Body of pancreas (tissue), 4 donors: ENCODE results near the gene HPX. TPM values are rescaled to one million over a fixed set of nuclear protein-coding genes. Genes with fewer than 3 reads are reported as not detected.

Source experiments
- ATAC-seq: fragments of 150-250 bp; one replicate; pipeline ENCODE4 v1.9.1; 2016
- DNase-seq, 4 donors: peaks; one replicate each; pipeline ENCODE4 v3.0.0-alpha.2; 2019
- H3K27ac ChIP-seq, 4 donors: fragments of 200-600 bp; sonication (generic); 1 replicate in 3 of 4; 2 replicates in 1 of 4; pipeline versions ENCODE4 v1.5.1 to v1.6.1; 2016 to 2019; ENCODE audit warnings: mild to moderate bottlenecking in 1 of 4, mixed read lengths in 1 of 4, moderate library complexity in 1 of 4
- H3K27me3 ChIP-seq, 2 donors: fragments of 200-600 bp; sonication (generic); one replicate each; pipeline ENCODE4 v1.6.0; 2016; ENCODE audit warnings: mild to moderate bottlenecking in 1 of 2
- H3K36me3 ChIP-seq, 2 donors: fragments of 200-600 bp; sonication (generic); replicated peaks in 1 of 2; 2 replicates each; pipeline ENCODE4 v1.5.1; 2016; ENCODE audit warnings: low read depth in 2 of 2; ENCODE audit not compliant: insufficient read depth in 1 of 2
- H3K4me1 ChIP-seq: fragments of 200-600 bp; sonication (generic); one replicate; pipeline ENCODE4 v1.6.0; 2016
- H3K4me3 ChIP-seq, 2 donors: fragments of 200-600 bp; sonication (generic); 1 replicate in 1 of 2; 2 replicates in 1 of 2; pipeline ENCODE4 v1.5.1; 2016 to 2019
- H3K9me3 ChIP-seq, 3 donors: fragments of 200-600 bp; sonication (generic); 1 replicate in 2 of 3; 2 replicates in 1 of 3; pipeline ENCODE4 v1.5.1; 2016
- POLR2A ChIP-seq, 3 donors: fragments of 450-650 bp; IDR thresholded peaks; one replicate each; pipeline ENCODE4 v1.6.1; 2016; ENCODE audit warnings: antibody characterized with exemption in 3 of 3, mild to moderate bottlenecking in 2 of 3
- WGBS, 2 donors: methylation state at CpG; one replicate each; pipeline ENCODE4 v1.1.5; 2017; 5-methylcytosine and 5-hydroxymethylcytosine counted together
- intact Hi-C: fragments of 100-400 bp; cut with DNase I; formaldehyde crosslinking; loops from one replicate; pipeline ENCODE4 v1.15.1; 2023
- total RNA-seq, 2 donors: library from RNA; depleted of rRNA; stranded (reverse); fragments of >200 nt; gene quantifications; one replicate each; pipeline ENCODE4 v1.1.0, GENCODE V29; 2016
- TF ChIP-seq, protein P1 (sequence below), 7 experiments: fragments of 450-650 bp in 4 of 7; fragments of 200-600 bp in 3 of 7; sonication (generic) in 3 of 7; IDR thresholded peaks; one replicate each; pipeline ENCODE4 v1.5.1; 2016 to 2019; ENCODE audit warnings: antibody characterized with exemption in 7 of 7

Gene HPX
- total RNA-seq, 2 donors from 2014 or later, result 1.3 TPM; not detected in 1

GRCh38 chr11:6472934-6473333, 32.1 kb upstream of the HPX start:
- intact Hi-C loops, result no loop called here
- peak overlapping the region in 1 of 4 donors; percentile 96 for H3K27ac ChIP-seq

GRCh38 chr11:6469599-6469998, 28.8 kb upstream of the HPX start:
- no peaks in the 10 kb centered on the region for H3K9me3 ChIP-seq
- no peak overlapping the region for H3K4me3 ChIP-seq
- no peak for DNase-seq
- no peaks in the 10 kb centered on the region for H3K27me3 ChIP-seq
- H3K36me3 ChIP-seq, result no peaks in the 10 kb centered on the region
- TF ChIP-seq, protein P1, sequence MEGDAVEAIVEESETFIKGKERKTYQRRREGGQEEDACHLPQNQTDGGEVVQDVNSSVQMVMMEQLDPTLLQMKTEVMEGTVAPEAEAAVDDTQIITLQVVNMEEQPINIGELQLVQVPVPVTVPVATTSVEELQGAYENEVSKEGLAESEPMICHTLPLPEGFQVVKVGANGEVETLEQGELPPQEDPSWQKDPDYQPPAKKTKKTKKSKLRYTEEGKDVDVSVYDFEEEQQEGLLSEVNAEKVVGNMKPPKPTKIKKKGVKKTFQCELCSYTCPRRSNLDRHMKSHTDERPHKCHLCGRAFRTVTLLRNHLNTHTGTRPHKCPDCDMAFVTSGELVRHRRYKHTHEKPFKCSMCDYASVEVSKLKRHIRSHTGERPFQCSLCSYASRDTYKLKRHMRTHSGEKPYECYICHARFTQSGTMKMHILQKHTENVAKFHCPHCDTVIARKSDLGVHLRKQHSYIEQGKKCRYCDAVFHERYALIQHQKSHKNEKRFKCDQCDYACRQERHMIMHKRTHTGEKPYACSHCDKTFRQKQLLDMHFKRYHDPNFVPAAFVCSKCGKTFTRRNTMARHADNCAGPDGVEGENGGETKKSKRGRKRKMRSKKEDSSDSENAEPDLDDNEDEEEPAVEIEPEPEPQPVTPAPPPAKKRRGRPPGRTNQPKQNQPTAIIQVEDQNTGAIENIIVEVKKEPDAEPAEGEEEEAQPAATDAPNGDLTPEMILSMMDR (IDR thresholded peaks at IDR 0.05), result no peak
- TF ChIP-seq POLR2A (IDR thresholded peaks at IDR 0.05), result no peak
- peaks cover 24% of the 10 kb centered on the region for H3K4me1 ChIP-seq
- 83 to 91% methylated on average over 1 of the region's 1 CpG for WGBS, 2 donors
- no peak overlapping the region for H3K27ac ChIP-seq
- ATAC-seq, result no peak
- intact Hi-C loops, result no loop called here

More at GRCh38 chr11:6472934-6473333, 32.1 kb upstream of the HPX start:
- Histone ChIP-seq H3K27me3 (no peaks in the 10 kb centered on the region), H3K4me1 (peaks cover 52% of the 10 kb centered on the region), H3K36me3 (peaks cover 0 to 5% of the 10 kb centered on the region in 2 donors), H3K4me3 (no peak overlapping the region), H3K9me3 (no peaks in the 10 kb centered on the region)
- DNase-seq (peak in 1 of 4 donors; percentile 16), ATAC-seq (no peak)
- 50% methylated on average over 1 of the region's 1 CpG for WGBS, 2 donors
- TF ChIP-seq POLR2A (IDR thresholded peaks at IDR 0.05), result no peak
- TF ChIP-seq, protein P1 (IDR thresholded peaks at IDR 0.05), result no peak

DNA sequence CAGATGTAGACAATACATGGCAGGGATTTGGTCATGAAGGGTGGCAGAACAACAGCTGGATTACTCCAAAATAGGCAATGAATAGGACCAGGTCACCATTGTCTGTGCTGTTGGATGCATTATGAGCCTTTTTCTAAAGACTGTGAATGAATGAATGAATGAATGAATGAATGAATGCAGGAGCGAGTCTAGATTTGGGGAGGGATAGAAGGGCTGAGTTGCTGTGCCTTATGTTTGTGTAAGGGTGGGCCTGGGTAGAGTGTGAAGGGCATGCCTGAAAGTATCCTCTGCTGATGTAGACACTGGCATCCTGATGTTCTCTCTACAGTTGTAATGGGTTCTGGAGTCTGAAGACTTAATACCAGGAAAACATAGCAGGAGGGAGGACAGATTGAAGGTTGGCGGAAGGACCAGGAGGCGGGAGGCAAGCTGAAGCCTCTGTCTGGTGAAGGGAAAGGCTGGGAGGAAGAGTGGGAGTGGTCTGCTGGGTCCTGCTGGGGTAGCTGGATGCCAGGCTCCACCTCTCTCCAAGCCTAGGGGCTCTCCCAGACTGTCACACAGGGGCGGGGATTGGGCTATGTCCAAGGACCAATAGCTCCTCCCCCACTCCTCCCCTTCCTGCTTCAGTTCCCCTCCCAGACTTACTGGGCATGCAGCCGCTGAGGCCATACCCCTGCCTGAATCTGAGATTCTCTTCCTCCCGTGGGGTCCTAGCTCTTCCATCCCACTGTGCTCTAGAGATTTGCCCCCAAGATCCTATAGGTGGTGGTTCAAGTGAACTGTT, 28.1 kb upstream of the HPX start:
- Histone ChIP-seq H3K27ac (peak overlapping the region in 2 of 4 donors; percentile 1 to 20), H3K36me3 (no peaks in the 10 kb centered on the region), H3K27me3 (no peaks in the 10 kb centered on the region), H3K4me3 (no peak overlapping the region), H3K4me1 (peaks cover 19% of the 10 kb centered on the region), H3K9me3 (no peaks in the 10 kb centered on the region)
- DNase-seq (peak; percentile 69 to 86 (median 82)), ATAC-seq (peak; percentile 38)
- TF ChIP-seq POLR2A (IDR thresholded peaks at IDR 0.05), result peak in 2 of 3 donors; percentile 15 to 19
- TF ChIP-seq, protein P1 (IDR thresholded peaks at IDR 0.05), result no peak
- 43 to 48% methylated on average over 6 of the region's 6 CpGs for WGBS, 2 donors
- intact Hi-C loops, result no loop called here

GRCh38 chr11:6459099-6459450, 18.3 kb upstream of the HPX start:
- H3K4me3 ChIP-seq, result no peak overlapping the region
- ATAC-seq (no peak), DNase-seq (no peak)
- H3K9me3 ChIP-seq, result no peaks in the 10 kb centered on the region
- intact Hi-C loops, result no loop called here
- peak overlapping the region in 3 of 4 donors; percentile 21 to 59 (median 58) for H3K27ac ChIP-seq
- H3K27me3 ChIP-seq, result no peaks in the 10 kb centered on the region
- TF ChIP-seq POLR2A (IDR thresholded peaks at IDR 0.05), result no peak
- TF ChIP-seq, protein P1 (IDR thresholded peaks at IDR 0.05), result no peak
- H3K4me1 ChIP-seq, result peaks cover 13% of the 10 kb centered on the region
- H3K36me3 ChIP-seq, result peaks cover 13 to 16% of the 10 kb centered on the region in 2 donors
- 68 to 85% methylated on average over 1 of the region's 1 CpG for WGBS, 2 donors
